Activated B cell treated with CpG ODN at 0.5 μM for 24 hours (primary cell): ENCODE data around the gene STK17B. TPM values are rescaled to one million over a fixed set of nuclear protein-coding genes. Genes with fewer than 3 reads are reported as not detected.
"Not testable (repeated sequence)": the region's sequence is repeated elsewhere in the genome, so short reads cannot be mapped to it uniquely, and the experiment has no call there.

ENCODE experiments used
- ATAC-seq: fragments of 200-7000 bp; cut with Tn5 transposase; one replicate; pipeline ENCODE4 v1.10.0; 2021; ENCODE audit warnings: low read depth, mild to moderate bottlenecking, moderate library complexity
- CTCF ChIA-PET: fragments of 350-600 bp; sonication (Branson Sonifier 250); formaldehyde crosslinking; loops from one replicate; lab custom pipeline; 2021; ENCODE audit warnings: antibody characterized with exemption; lab: Charles Lee
- POLR2A ChIA-PET: fragments of 350-600 bp; sonication (Branson Sonifier 250); formaldehyde crosslinking; loops from one replicate; lab custom pipeline; 2021; ENCODE audit warnings: antibody characterized with exemption; lab: Charles Lee
- DNase-seq: peaks from one replicate; pipeline ENCODE4 v3.0.0; 2022
- H3K27ac Mint-ChIP-seq: one replicate; pipeline ENCODE4 v1.8.0; 2020; ENCODE audit warnings: mixed read lengths
- H3K27me3 Mint-ChIP-seq: one replicate; pipeline ENCODE4 v1.8.0; 2021; ENCODE audit warnings: mixed read lengths
- H3K36me3 Mint-ChIP-seq: one replicate; pipeline ENCODE4 v1.8.0; 2021; ENCODE audit warnings: low read depth, mixed read lengths
- H3K4me1 Mint-ChIP-seq: one replicate; pipeline ENCODE4 v1.8.0; 2021; ENCODE audit warnings: mixed read lengths
- H3K4me3 Mint-ChIP-seq: one replicate; pipeline ENCODE4 v1.8.0; 2020; ENCODE audit warnings: mild to moderate bottlenecking, mixed read lengths
- H3K9me3 Mint-ChIP-seq: one replicate; pipeline ENCODE4 v1.8.0; 2020; ENCODE audit warnings: mixed read lengths
- CTCF ChIP-seq: fragments of 200-600 bp; IDR thresholded peaks from one replicate; pipeline ENCODE4 v1.8.0; 2022; ENCODE audit warnings: antibody characterized with exemption, mild to moderate bottlenecking
- intact Hi-C: fragments of 100-400 bp; cut with micrococcal nuclease; formaldehyde crosslinking; loops from one replicate; pipeline ENCODE4 v1.15.1; 2024
- total RNA-seq: library from RNA; stranded (reverse); gene quantifications from 2 replicates; pipeline ENCODE4 v1.2.3, GENCODE V29; 2022

The STK17B gene
- total RNA-seq, 1 donor from 2014 or later = 226 TPM

DNA sequence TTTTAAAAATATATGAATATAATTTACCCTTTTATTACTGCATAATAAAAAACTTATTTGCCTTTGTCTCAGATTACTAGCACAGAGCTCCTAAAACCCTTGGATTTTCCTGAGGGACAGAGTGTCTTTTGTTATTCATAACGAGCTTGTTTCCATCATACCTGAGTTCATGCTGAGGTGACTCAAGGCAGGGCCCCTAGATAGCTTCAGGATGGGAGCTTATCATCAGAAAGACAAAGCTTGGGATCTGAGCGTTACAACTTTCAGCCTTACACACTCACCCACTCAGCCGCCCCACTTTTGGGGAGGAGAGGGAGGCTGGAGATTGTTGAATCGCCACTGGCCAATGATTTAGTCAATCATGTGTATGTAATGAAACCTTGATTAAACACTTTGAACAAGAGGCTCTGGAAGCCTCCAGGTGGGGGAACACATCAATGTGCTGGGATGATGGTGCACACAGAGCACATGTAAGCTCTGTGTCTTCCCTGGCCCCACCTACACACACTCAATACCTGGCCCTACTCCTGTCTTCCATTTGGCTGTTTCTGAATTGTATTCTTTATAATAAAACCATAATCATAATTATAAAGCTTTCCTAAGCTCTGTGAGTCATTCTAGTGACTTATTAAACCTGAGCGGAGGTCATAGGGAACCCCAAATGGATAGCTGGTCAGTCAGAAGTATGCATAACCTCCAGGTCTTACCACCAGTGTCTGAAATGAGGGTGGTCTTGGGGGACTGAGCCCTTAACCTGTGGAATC is 74.2 kb downstream of the STK17B start:
- Mint-ChIP-seq H3K36me3 (peaks cover 7% of the 10 kb centered on the region), H3K4me3 (no peak overlapping the region), H3K9me3 (peaks cover 3% of the 10 kb centered on the region), H3K4me1 (peaks cover 38% of the 10 kb centered on the region), H3K27me3 (no peaks in the 10 kb centered on the region), H3K27ac (no peak overlapping the region)
- no peak for DNase-seq
- no peak for TF ChIP-seq CTCF
- ChIA-PET CTCF (interaction anchor here (0.9 to 1.5 kb wide), 4 partner anchors 16 to 29 kb away, joined by 3 to 10 read pairs (median 4); partner anchors contain the start of gene DNAH7), POLR2A (no interaction called here)
- ATAC-seq = no peak
- intact Hi-C loops = no loop called here

GRCh38 chr2:196096264-196096663 is 75.1 kb downstream of the STK17B start:
- no peak for ATAC-seq
- no peak overlapping the region for H3K27ac Mint-ChIP-seq
- no peaks in the 10 kb centered on the region for H3K27me3 Mint-ChIP-seq
- peaks cover 7% of the 10 kb centered on the region for H3K36me3 Mint-ChIP-seq
- H3K9me3 Mint-ChIP-seq = peaks cover 3% of the 10 kb centered on the region
- H3K4me3 Mint-ChIP-seq = no peak overlapping the region
- DNase-seq = no peak
- ChIA-PET POLR2A (interaction anchor here (1.2 kb wide), 1 partner anchor 16 kb away, joined by 5 read pairs; no protein-coding TSS in a partner anchor), CTCF (interaction anchor here (1.0 kb wide), 1 partner anchor 28 kb away, joined by 4 read pairs; the partner anchor contains the start of gene DNAH7)
- H3K4me1 Mint-ChIP-seq = peaks cover 29% of the 10 kb centered on the region
- TF ChIP-seq CTCF = no peak
- intact Hi-C loops = no loop called here

DNA sequence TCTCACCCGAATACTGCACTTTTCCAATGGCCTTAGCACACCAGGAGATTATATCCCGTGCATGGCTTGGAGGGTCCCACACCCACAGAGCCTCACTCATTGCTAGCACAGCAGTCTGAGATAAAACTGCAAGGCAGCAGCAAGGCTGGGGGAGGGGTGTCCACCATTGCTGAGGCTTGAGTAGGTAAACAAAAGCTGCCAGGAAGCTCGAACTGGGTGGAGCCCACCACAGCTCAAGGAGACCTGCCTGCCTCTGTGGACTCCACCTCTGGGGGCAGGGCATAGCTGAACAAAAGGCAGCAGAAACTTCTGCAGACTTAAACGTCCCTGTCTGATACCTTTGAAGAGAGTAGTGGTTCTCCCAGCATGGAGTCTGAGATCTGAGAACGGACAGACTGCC is 81.9 kb downstream of the STK17B start:
- CTCF ChIA-PET = not testable (repeated sequence)

DNA sequence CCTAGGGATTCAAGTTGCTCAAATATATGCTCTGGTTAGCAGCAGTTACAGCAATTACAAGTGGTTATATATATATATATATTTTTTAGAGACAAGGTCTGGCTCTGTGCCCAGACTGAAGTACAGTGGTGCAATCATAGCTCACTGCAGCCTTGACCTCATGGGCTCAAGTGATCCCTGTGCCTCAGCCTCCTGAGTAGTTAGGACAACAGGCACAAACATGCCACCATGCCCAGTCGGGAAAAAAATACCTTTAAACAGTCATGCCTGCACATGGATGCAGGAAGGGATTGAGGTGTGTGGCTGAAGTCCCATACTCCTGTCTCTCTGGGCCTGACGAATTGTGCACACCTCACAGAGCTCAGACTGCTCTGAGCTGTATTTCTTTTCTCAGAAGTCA is 83.2 kb downstream of the STK17B start:
- no peak for ATAC-seq
- Mint-ChIP-seq H3K27ac (no peak overlapping the region), H3K4me3 (no peak overlapping the region), H3K9me3 (peaks cover 15% of the 10 kb centered on the region), H3K4me1 (peaks cover 10% of the 10 kb centered on the region), H3K36me3 (peaks cover 7% of the 10 kb centered on the region), H3K27me3 (no peaks in the 10 kb centered on the region)
- ChIA-PET POLR2A (interaction anchor here (0.6 kb wide), 1 partner anchor 409 kb away, joined by 3 read pairs; no protein-coding TSS in a partner anchor), CTCF (interaction anchor here (1.0 kb wide), 1 partner anchor 10 kb away, joined by 3 read pairs; no protein-coding TSS in a partner anchor)
- no peak for TF ChIP-seq CTCF
- no peak for DNase-seq
- intact Hi-C loops = no loop called here

More for the DNA sequence above, 81.9 kb downstream of the STK17B start:
- H3K4me3 Mint-ChIP-seq, H3K27me3 Mint-ChIP-seq, POLR2A ChIA-PET, intact Hi-C loops, H3K27ac Mint-ChIP-seq, H3K9me3 Mint-ChIP-seq, ATAC-seq, H3K36me3 Mint-ChIP-seq, DNase-seq: not testable (repeated sequence)
- H3K4me1 Mint-ChIP-seq = peaks cover 10% of the 10 kb centered on the region

GRCh38 chr2:196086517-196087368 is 84.6 kb downstream of the STK17B start:
- peaks cover 25% of the 10 kb centered on the region for H3K9me3 Mint-ChIP-seq

More at GRCh38 chr2:196086517-196087368, 84.6 kb downstream of the STK17B start:
- no peak for DNase-seq
- POLR2A ChIA-PET = no interaction called here
- Mint-ChIP-seq H3K27ac (no peak overlapping the region), H3K4me3 (no peak overlapping the region), H3K36me3 (peaks cover 7% of the 10 kb centered on the region), H3K4me1 (peaks cover 10% of the 10 kb centered on the region), H3K27me3 (no peaks in the 10 kb centered on the region)
- CTCF ChIA-PET = interaction anchor here (1.4 kb wide), 1 partner anchor 9 kb away, joined by 11 read pairs; no protein-coding TSS in a partner anchor
- no peak for TF ChIP-seq CTCF
- no peak for ATAC-seq
- intact Hi-C loops = no loop called here
